GM10266 (cell line): ENCODE results near the gene ACAA2.
A peak's percentile ranks its signal among the peaks of the same experiment; 100 is the strongest.

Source experiments
- DNase-seq: peaks from one replicate; pipeline ENCODE4 v3.0.0; 2012; ENCODE audit errors: extremely low spot score
- CTCF ChIP-seq: IDR thresholded peaks from 2 replicates; pipeline ENCODE4 v1.5.1; 2012; ENCODE audit warnings: mild to moderate bottlenecking, low read depth; ENCODE audit not compliant: control insufficient read depth, insufficient read depth; ENCODE audit errors: missing control alignments

The ACAA2 gene

GRCh38 chr18:49819823-49820671 is 6.7 kb upstream of the ACAA2 start:
- DNase-seq: no peak
- TF ChIP-seq CTCF: no peak

GRCh38 chr18:49819071-49819662 is 5.8 kb upstream of the ACAA2 start:
- DNase-seq: no peak
- TF ChIP-seq CTCF: no peak

- TF ChIP-seq CTCF: no peak
- no peak for DNase-seq
Observed at GRCh38 chr18:49817947-49818346, 4.6 kb upstream of the ACAA2 start.

- no peak for DNase-seq
- TF ChIP-seq CTCF: no peak
Observed at GRCh38 chr18:49815927-49816326, 2.6 kb upstream of the ACAA2 start.

GRCh38 chr18:49814147-49814499 is 790 bp upstream of the ACAA2 start:
- no peak for DNase-seq
- no peak for TF ChIP-seq CTCF

- peak; percentile 7 for TF ChIP-seq CTCF
- peak; percentile 48 for DNase-seq
Observed at GRCh38 chr18:49813069-49813318, 339 bp downstream of the ACAA2 start.

- TF ChIP-seq CTCF: no peak
- no peak for DNase-seq
Observed at GRCh38 chr18:49812286-49813068, 856 bp downstream of the ACAA2 start.
